GM19395 (cell line): Measurements from ENCODE around the gene RBBP8NL.

Experiments
- ATAC-seq: cut with Tn5 transposase; IDR thresholded peaks from one replicate; pipeline ENCODE4 v1.9.1; 2021; ENCODE audit warnings: mild to moderate bottlenecking, moderate library complexity; ENCODE audit not compliant: unreplicated experiment

Gene RBBP8NL

GRCh38 chr20:62394248-62395245, 32.8 kb downstream of the RBBP8NL start:
- no peak for ATAC-seq

GRCh38 chr20:62393830-62394229, 33.5 kb downstream of the RBBP8NL start:
- ATAC-seq, result no peak

GRCh38 chr20:62393335-62393665, 34.0 kb downstream of the RBBP8NL start:
- ATAC-seq, result no peak

- no peak for ATAC-seq
Observed at GRCh38 chr20:62392621-62393334, 34.6 kb downstream of the RBBP8NL start.

- ATAC-seq, result no peak
Observed at GRCh38 chr20:62392077-62392418, 35.3 kb downstream of the RBBP8NL start.

- ATAC-seq, result no peak
Observed at GRCh38 chr20:62391165-62392076, 35.9 kb downstream of the RBBP8NL start.

GRCh38 chr20:62390317-62391164, 36.8 kb downstream of the RBBP8NL start:
- ATAC-seq, result no peak

GRCh38 chr20:62389601-62390087, 37.7 kb downstream of the RBBP8NL start:
- no peak for ATAC-seq

- ATAC-seq, result no peak
Observed at GRCh38 chr20:62388839-62389600, 38.3 kb downstream of the RBBP8NL start.

GRCh38 chr20:62387933-62388635, 39.3 kb downstream of the RBBP8NL start:
- ATAC-seq, result no peak

GRCh38 chr20:62387219-62387913, 40.0 kb downstream of the RBBP8NL start:
- ATAC-seq, result peak; percentile 4

- peak; percentile 83 for ATAC-seq
Observed at GRCh38 chr20:62386383-62387218, 40.7 kb downstream of the RBBP8NL start, which contains the start of gene RPS21. Gene RPS21 (plus strand): TSS chr20:62387103. CDS start chr20:62387339, 236 bp downstream.

- ATAC-seq, result peak; percentile 53
Observed at GRCh38 chr20:62382306-62383198, 44.8 kb downstream of the RBBP8NL start.

GRCh38 chr20:62381842-62382241, 45.5 kb downstream of the RBBP8NL start:
- ATAC-seq, result no peak

GRCh38 chr20:62381202-62381797, 46.0 kb downstream of the RBBP8NL start:
- ATAC-seq, result no peak

- no peak for ATAC-seq
Observed at GRCh38 chr20:62378215-62378614, 49.1 kb downstream of the RBBP8NL start.
